Measurements from ENCODE around the gene PRIM1. TPM values are rescaled to one million over a fixed set of nuclear protein-coding genes. Genes with fewer than 3 reads are reported as not detected.
"Not testable (repeated sequence)": the region's sequence is repeated elsewhere in the genome, so short reads cannot be mapped to it uniquely, and the experiment has no call there.

Gene PRIM1
- total and polyA plus RNA-seq, 4 experiments from 2014 or later: 30.2 to 46.9 (median 39.7) TPM

DNA sequence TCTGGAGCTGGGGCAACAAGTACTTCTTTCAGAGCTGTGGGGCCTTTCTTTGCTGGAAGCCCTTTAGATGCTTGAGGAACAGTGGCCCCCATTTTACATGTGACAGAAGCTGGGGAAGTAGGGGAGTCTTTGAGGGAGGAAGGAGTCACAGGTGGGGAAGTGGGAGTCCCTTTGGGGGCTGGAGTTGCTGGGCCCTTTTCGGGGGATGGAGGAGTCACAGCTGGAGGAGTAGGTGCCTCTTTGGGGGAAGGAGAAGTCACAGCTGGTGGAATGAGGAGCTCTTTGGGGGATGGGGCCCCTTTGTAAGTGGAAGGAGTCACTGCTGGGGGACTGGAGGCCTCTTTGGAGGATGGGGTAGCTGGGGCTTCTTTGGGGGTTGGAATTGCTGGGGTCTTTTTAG, 35.7 kb downstream of the PRIM1 start:
- Histone ChIP-seq H3K36me3 (ENCODE audit: insufficient read depth, low read length) (peaks cover 79% of the 10 kb centered on the region), H3K9me3 (ENCODE audit: control insufficient read depth in 1 of 2, low read length in 2 of 2) (no peaks in the 10 kb centered on the region), H3K4me1 (ENCODE audit: insufficient read depth, low read length) (peaks cover 48% of the 10 kb centered on the region), H3K4me3 (ENCODE audit: low read length in 2 of 2) (no peak overlapping the region), H3K27ac (ENCODE audit: low read depth, low read length) (no peak overlapping the region), H3K27me3 (ENCODE audit: insufficient read depth, low read length) (no peaks in the 10 kb centered on the region)
- no peak for DNase-seq
- Mint-ChIP-seq H3K36me3 (peaks cover 63 to 81% of the 10 kb centered on the region in 2 donors), H3K27me3 (no peaks in the 10 kb centered on the region), H3K9me3 (peaks cover 0 to 2% (median 0%) of the 10 kb centered on the region in 8 donors), H3K27ac (peak overlapping the region in 6 of 7 donors; percentile 40 to 78 (median 56)), H3K4me3 (no peak overlapping the region), H3K4me1 (peaks cover 34 to 47% (median 40%) of the 10 kb centered on the region in 4 donors)
- CTCF ChIA-PET (ENCODE audit: partially characterized antibody): no interaction called here
- intact Hi-C loops (cut with micrococcal nuclease): no loop called here
- POLR2A ChIA-PET (ENCODE audit: partially characterized antibody): interaction anchor here (1.2 to 13.9 kb wide), 3 partner anchors 9 to 35 kb away, joined by 3 to 247 read pairs (median 8); partner anchors contain the start of genes NACA and PTGES3

DNA sequence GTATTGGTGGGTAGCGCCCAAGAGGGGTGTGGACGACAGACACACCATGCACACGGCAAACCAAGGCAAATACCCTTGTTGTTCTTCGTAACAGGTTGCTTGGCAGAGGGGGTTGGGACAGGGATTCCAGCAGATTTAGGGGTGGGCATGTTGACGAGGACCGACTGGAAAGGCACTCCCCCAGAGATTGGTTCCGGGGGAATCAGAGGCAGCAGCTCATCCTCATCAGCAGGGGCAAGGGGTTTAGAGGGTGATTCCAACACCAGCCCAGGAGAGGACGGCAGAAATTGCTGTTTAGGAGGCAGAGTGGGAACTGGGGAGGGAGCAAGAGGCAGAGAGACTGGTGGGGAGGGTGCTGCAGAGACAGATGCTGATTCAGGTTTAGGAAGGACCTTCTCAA, 36.3 kb downstream of the PRIM1 start:
- Mint-ChIP-seq H3K36me3 (peaks cover 65 to 80% of the 10 kb centered on the region in 2 donors), H3K27me3 (no peaks in the 10 kb centered on the region), H3K4me1 (peaks cover 29 to 41% (median 34%) of the 10 kb centered on the region in 4 donors), H3K27ac (peak overlapping the region in 5 of 7 donors; percentile 40 to 78 (median 43)), H3K4me3 (no peak overlapping the region), H3K9me3 (peaks cover 0 to 2% (median 0%) of the 10 kb centered on the region in 8 donors)
- ChIA-PET POLR2A (ENCODE audit: partially characterized antibody) (interaction anchor here (2.3 to 13.9 kb wide), 2 partner anchors 10 to 29 kb away, joined by 8 to 247 read pairs; partner anchors contain the start of genes NACA and PTGES3), CTCF (ENCODE audit: partially characterized antibody) (no interaction called here)
- DNase-seq: no peak
- Histone ChIP-seq H3K27me3 (ENCODE audit: insufficient read depth, low read length) (no peaks in the 10 kb centered on the region), H3K36me3 (ENCODE audit: insufficient read depth, low read length) (peaks cover 76% of the 10 kb centered on the region), H3K9me3 (ENCODE audit: control insufficient read depth in 1 of 2, low read length in 2 of 2) (no peaks in the 10 kb centered on the region), H3K4me1 (ENCODE audit: insufficient read depth, low read length) (peaks cover 42% of the 10 kb centered on the region), H3K4me3 (ENCODE audit: low read length in 2 of 2) (no peak overlapping the region), H3K27ac (ENCODE audit: low read depth, low read length) (no peak overlapping the region)
- intact Hi-C loops (cut with micrococcal nuclease): no loop called here

DNA sequence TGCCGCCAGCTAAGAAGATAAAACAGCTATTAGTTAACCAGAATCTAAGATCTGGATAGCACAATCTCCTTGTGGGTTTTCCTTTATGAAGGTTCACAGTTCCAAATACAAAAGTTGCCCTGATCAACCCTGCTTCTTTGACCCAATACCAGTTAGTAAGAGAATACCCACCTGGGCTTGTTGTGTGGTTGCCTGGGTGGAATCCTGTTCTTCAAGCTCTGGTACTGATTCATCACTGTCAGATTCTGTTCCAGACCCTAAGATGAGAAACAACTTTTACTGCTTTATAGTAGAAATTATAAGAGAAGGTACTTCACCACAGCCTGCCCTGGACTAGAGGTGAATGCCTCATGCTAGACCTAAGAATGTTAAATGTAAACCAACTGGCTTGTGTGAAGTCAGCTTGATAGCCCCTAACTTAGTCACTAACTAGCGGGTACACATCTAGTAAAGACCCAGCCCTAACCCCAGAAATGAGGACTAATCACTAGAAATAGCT, 37.6 kb downstream of the PRIM1 start:
- ChIA-PET CTCF (ENCODE audit: partially characterized antibody) (interaction anchor here (1.2 kb wide), 1 partner anchor 14 kb away, joined by 5 read pairs; no protein-coding TSS in a partner anchor), POLR2A (ENCODE audit: partially characterized antibody) (interaction anchor here (1.2 to 1.4 kb wide), 2 partner anchors 11 to 25 kb away, joined by 5 to 6 read pairs; partner anchors contain the start of gene NACA)
- no peaks in the 10 kb centered on the region for H3K27me3 ChIP-seq (ENCODE audit: insufficient read depth, low read length)
- Mint-ChIP-seq H3K4me1 (peaks cover 17 to 28% (median 22%) of the 10 kb centered on the region in 4 donors), H3K27me3 (no peaks in the 10 kb centered on the region), H3K4me3 (no peak overlapping the region), H3K9me3 (no peaks in the 10 kb centered on the region), H3K36me3 (peaks cover 56 to 67% of the 10 kb centered on the region in 2 donors), H3K27ac (peak overlapping the region in 1 of 7 donors; percentile 30)
- peaks cover 63% of the 10 kb centered on the region for H3K36me3 ChIP-seq (ENCODE audit: insufficient read depth, low read length)
- H3K4me3 ChIP-seq (ENCODE audit: low read length in 2 of 2): no peak overlapping the region
- DNase-seq: no peak
- intact Hi-C loops (cut with micrococcal nuclease): no loop called here
- peaks cover 29% of the 10 kb centered on the region for H3K4me1 ChIP-seq (ENCODE audit: insufficient read depth, low read length)
- no peak overlapping the region for H3K27ac ChIP-seq (ENCODE audit: low read depth, low read length)
- H3K9me3 ChIP-seq (ENCODE audit: control insufficient read depth in 1 of 2, low read length in 2 of 2): no peaks in the 10 kb centered on the region

DNA sequence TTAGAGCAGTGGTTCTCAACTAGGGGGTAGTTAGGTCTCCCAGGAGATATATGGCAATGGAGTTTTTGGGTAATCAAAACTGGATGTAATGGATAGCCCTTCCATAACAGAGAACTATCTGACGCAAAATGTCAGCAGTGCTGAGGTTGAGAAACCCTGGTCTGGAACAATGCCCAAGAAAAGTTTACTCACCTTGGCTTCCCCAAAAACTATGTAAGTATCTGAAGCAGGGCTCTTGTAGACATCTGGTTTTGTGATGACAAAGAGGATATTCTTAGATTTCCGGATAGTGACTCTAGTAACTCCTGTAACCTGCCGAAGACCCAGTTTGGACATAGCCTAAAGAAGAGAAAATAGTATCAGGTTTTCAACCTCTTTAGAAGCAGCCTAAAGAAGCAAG, 38.8 kb downstream of the PRIM1 start:
- H3K4me3 ChIP-seq (ENCODE audit: low read length in 2 of 2): no peak overlapping the region
- H3K9me3 ChIP-seq (ENCODE audit: control insufficient read depth in 1 of 2, low read length in 2 of 2): no peaks in the 10 kb centered on the region
- H3K27me3 Mint-ChIP-seq: no peaks in the 10 kb centered on the region
- H3K36me3 Mint-ChIP-seq: peaks cover 47 to 58% of the 10 kb centered on the region in 2 donors
- no peaks in the 10 kb centered on the region for H3K9me3 Mint-ChIP-seq
- ChIA-PET CTCF (ENCODE audit: partially characterized antibody) (interaction anchor here (0.5 kb wide), 1 partner anchor 28 kb away, joined by 3 read pairs; no protein-coding TSS in a partner anchor), POLR2A (ENCODE audit: partially characterized antibody) (interaction anchor here (0.8 kb wide), 1 partner anchor 25 kb away, joined by 3 read pairs; the partner anchor contains the start of gene PTGES3)
- peaks cover 17% of the 10 kb centered on the region for H3K4me1 ChIP-seq (ENCODE audit: insufficient read depth, low read length)
- peaks cover 54% of the 10 kb centered on the region for H3K36me3 ChIP-seq (ENCODE audit: insufficient read depth, low read length)
- H3K27ac Mint-ChIP-seq: peak overlapping the region in 1 of 7 donors; percentile 30
- no peak for DNase-seq
- peaks cover 9 to 18% (median 13%) of the 10 kb centered on the region in 4 donors for H3K4me1 Mint-ChIP-seq
- H3K27me3 ChIP-seq (ENCODE audit: insufficient read depth, low read length): no peaks in the 10 kb centered on the region
- intact Hi-C loops (cut with micrococcal nuclease): no loop called here
- no peak overlapping the region for H3K27ac ChIP-seq (ENCODE audit: low read depth, low read length)
- H3K4me3 Mint-ChIP-seq: no peak overlapping the region

DNA sequence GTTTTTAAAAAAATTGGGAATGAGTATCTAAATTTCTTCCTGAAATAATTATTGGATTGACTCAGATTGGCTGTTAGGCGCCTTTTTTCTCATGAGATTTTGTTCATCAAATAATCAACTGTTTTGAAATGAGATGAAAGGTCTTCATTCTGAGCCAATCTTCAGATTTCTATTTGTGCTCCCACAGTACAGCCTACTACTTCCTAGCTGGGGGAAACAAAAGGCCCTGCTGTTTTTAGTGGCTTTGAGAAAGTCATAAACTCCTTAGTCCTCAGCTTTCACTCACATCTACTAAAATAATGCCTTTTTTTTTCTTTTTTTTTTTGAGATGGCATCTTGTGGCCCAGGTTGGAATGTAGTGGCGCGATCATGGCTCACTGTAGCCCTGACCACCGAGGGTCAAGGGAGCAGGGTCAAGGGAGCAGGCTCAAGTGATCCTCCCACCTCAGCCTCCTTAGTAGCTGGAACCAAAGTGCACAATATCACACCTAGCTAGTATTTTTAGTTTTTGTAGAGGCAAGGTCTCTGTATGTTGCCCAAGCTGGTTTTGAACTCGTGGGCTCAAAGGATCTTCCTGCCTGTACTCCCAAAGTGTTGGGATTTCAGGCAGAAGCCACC, 42.3 kb downstream of the PRIM1 start:
- H3K27ac Mint-ChIP-seq: peak overlapping the region in 1 of 7 donors; percentile 48
- Histone ChIP-seq H3K27me3 (ENCODE audit: insufficient read depth, low read length) (no peaks in the 10 kb centered on the region), H3K36me3 (ENCODE audit: insufficient read depth, low read length) (peaks cover 34% of the 10 kb centered on the region), H3K27ac (ENCODE audit: low read depth, low read length) (no peak overlapping the region), H3K4me3 (ENCODE audit: low read length in 2 of 2) (no peak overlapping the region), H3K4me1 (ENCODE audit: insufficient read depth, low read length) (no peaks in the 10 kb centered on the region), H3K9me3 (ENCODE audit: control insufficient read depth in 1 of 2, low read length in 2 of 2) (no peaks in the 10 kb centered on the region)
- DNase-seq: no peak
- H3K36me3 Mint-ChIP-seq: peaks cover 34 to 37% of the 10 kb centered on the region in 2 donors
- POLR2A ChIA-PET (ENCODE audit: partially characterized antibody): interaction anchor here (0.6 to 1.6 kb wide), 5 partner anchors 14 to 564 kb away, joined by 3 to 9 read pairs (median 6); no protein-coding TSS in a partner anchor
- H3K4me1 Mint-ChIP-seq: peaks cover 0 to 2% (median under 1%) of the 10 kb centered on the region in 4 donors
- intact Hi-C loops (cut with micrococcal nuclease): no loop called here
- H3K9me3 Mint-ChIP-seq: no peaks in the 10 kb centered on the region
- H3K4me3 Mint-ChIP-seq: no peak overlapping the region
- CTCF ChIA-PET (ENCODE audit: partially characterized antibody): interaction anchor here (0.7 kb wide), 2 partner anchors 296 to 413 kb away, joined by 3 read pairs; no protein-coding TSS in a partner anchor
- no peaks in the 10 kb centered on the region for H3K27me3 Mint-ChIP-seq

DNA sequence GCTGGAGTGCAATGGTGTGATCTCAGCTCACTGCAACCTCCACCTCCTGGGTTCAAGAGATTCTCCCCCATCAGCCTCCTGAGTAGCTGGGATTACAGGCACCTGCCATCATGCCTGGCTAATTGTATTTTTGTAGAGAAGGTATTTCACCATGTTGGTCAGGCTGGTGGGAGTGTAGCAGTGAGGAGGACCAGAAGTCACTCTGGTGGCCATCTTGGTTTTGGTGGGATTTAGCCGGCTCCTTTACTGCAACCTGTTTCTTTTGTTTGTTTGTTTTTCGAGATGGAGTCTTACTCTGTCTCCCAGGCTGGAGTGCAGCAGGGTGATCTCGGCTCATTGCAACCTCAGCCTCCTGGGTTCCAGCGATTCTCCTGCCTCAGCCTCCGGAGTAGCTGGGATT, 47.6 kb downstream of the PRIM1 start:
- H3K27ac Mint-ChIP-seq; H3K27me3 ChIP-seq (ENCODE audit: insufficient read depth, low read length); H3K27ac ChIP-seq (ENCODE audit: low read depth, low read length); H3K4me1 ChIP-seq (ENCODE audit: insufficient read depth, low read length); H3K27me3 Mint-ChIP-seq; CTCF ChIA-PET (ENCODE audit: partially characterized antibody); intact Hi-C loops (cut with micrococcal nuclease); H3K4me1 Mint-ChIP-seq; H3K4me3 Mint-ChIP-seq; H3K36me3 ChIP-seq (ENCODE audit: insufficient read depth, low read length); H3K9me3 ChIP-seq (ENCODE audit: control insufficient read depth in 1 of 2, low read length in 2 of 2); H3K4me3 ChIP-seq (ENCODE audit: low read length in 2 of 2); H3K36me3 Mint-ChIP-seq; H3K9me3 Mint-ChIP-seq; DNase-seq: not testable (repeated sequence)
- POLR2A ChIA-PET (ENCODE audit: partially characterized antibody): interaction anchor here (0.7 kb wide), 1 partner anchor 341 kb away, joined by 3 read pairs; no protein-coding TSS in a partner anchor

DNA sequence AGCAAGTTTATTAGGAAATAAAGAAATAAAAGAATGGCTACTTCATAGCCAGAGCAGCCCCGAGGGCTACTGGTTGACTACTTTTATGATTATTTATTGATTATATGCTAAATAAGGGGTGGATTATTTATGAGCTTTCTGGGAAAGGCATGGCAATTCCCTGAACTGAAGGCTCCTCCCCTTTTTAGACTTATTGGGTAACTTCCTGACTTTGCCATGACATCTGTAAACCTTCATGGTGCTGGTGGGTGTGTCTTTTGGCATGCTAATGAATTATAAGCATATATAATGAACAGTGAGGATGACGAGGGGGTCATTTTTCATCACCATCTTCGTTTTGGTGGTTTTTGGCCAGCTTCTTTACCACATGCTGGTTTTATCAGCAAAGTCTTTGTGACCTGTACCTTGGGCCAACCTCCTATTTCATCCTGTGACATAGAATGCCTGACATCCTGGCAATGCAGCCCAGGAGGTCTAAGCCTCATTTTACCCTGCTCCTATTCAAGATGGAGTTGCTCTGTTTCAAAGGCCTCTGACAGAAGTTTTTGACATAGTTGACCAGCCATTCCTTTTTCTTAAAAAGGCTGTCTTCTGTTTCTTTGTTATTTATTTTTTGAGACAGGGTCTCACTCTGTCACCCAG, 53.0 kb downstream of the PRIM1 start:
- intact Hi-C loops (cut with micrococcal nuclease): no loop called here
- no peaks in the 10 kb centered on the region for H3K36me3 Mint-ChIP-seq
- H3K36me3 ChIP-seq (ENCODE audit: insufficient read depth, low read length): no peaks in the 10 kb centered on the region
- H3K4me3 ChIP-seq (ENCODE audit: low read length in 2 of 2): no peak overlapping the region
- no peak overlapping the region for H3K27ac Mint-ChIP-seq
- no peaks in the 10 kb centered on the region for H3K9me3 ChIP-seq (ENCODE audit: control insufficient read depth in 1 of 2, low read length in 2 of 2)
- peaks cover 0 to 1% (median 0%) of the 10 kb centered on the region in 4 donors for H3K4me1 Mint-ChIP-seq
- no peak overlapping the region for H3K27ac ChIP-seq (ENCODE audit: low read depth, low read length)
- no peaks in the 10 kb centered on the region for H3K4me1 ChIP-seq (ENCODE audit: insufficient read depth, low read length)
- POLR2A ChIA-PET (ENCODE audit: partially characterized antibody): no interaction called here
- H3K27me3 ChIP-seq (ENCODE audit: insufficient read depth, low read length): no peaks in the 10 kb centered on the region
- H3K4me3 Mint-ChIP-seq: no peak overlapping the region
- no peaks in the 10 kb centered on the region for H3K27me3 Mint-ChIP-seq
- CTCF ChIA-PET (ENCODE audit: partially characterized antibody): interaction anchor here (1.2 kb wide), 1 partner anchor 24 kb away, joined by 3 read pairs; no protein-coding TSS in a partner anchor
- no peaks in the 10 kb centered on the region for H3K9me3 Mint-ChIP-seq
- DNase-seq: no peak

Data from CD4-positive, alpha-beta memory T cell (primary cell).